GM21576 (cell line): ENCODE data around the gene KRTAP19-4.
"Not testable (repeated sequence)": the region's sequence is repeated elsewhere in the genome, so short reads cannot be mapped to it uniquely, and the experiment has no call there.

ENCODE experiments used
- ATAC-seq: cut with Tn5 transposase; IDR thresholded peaks from one replicate; pipeline ENCODE4 v1.9.1; 2021; ENCODE audit warnings: mild to moderate bottlenecking, moderate library complexity; ENCODE audit not compliant: unreplicated experiment

KRTAP19-4 gene

GRCh38 chr21:30497065-30497464 lies at the start of gene KRTAP19-4:
TSS of gene KRTAP19-4 (minus strand) at chr21:30497165. CDS start at chr21:30497110, 55 bp downstream.
- no peak for ATAC-seq

- no peak for ATAC-seq
Measured at GRCh38 chr21:30541764-30542163, 44.8 kb upstream of the KRTAP19-4 start, which contains the start of gene KRTAP19-6. TSS of gene KRTAP19-6 (minus strand) at chr21:30541864. CDS start at chr21:30541833, 31 bp downstream.

- ATAC-seq = no peak
Measured at GRCh38 chr21:30518876-30519275, 21.9 kb upstream of the KRTAP19-4 start.

GRCh38 chr21:30515681-30516080 lies 18.7 kb upstream of the KRTAP19-4 start:
- ATAC-seq = no peak

- not testable (repeated sequence) for ATAC-seq
Measured at GRCh38 chr21:30505621-30506205, 8.7 kb upstream of the KRTAP19-4 start.

- no peak for ATAC-seq
Measured at GRCh38 chr21:30502041-30502440, 5.1 kb upstream of the KRTAP19-4 start, which contains the start of gene KRTAP19-5. TSS of gene KRTAP19-5 (minus strand) at chr21:30502141. CDS start at chr21:30502090, 51 bp downstream.

- no peak for ATAC-seq
Measured at GRCh38 chr21:30491963-30492428, 5.0 kb downstream of the KRTAP19-4 start, which contains the start of gene KRTAP19-3. TSS of gene KRTAP19-3 (minus strand) at chr21:30492013. CDS start at chr21:30491957, 56 bp downstream.

GRCh38 chr21:30487336-30487735 lies 9.6 kb downstream of the KRTAP19-4 start, which contains the start of gene KRTAP19-2:
TSS of gene KRTAP19-2 (minus strand) at chr21:30487436. CDS start at chr21:30487348, 88 bp downstream.
- ATAC-seq = no peak

- no peak for ATAC-seq
Measured at GRCh38 chr21:30486180-30486579, 10.8 kb downstream of the KRTAP19-4 start.

- no peak for ATAC-seq
Measured at GRCh38 chr21:30482130-30482529, 14.8 kb downstream of the KRTAP19-4 start.

- ATAC-seq = no peak
Measured at GRCh38 chr21:30480145-30480544, 16.8 kb downstream of the KRTAP19-4 start, which contains the start of gene KRTAP19-1. TSS of gene KRTAP19-1 (minus strand) at chr21:30480367. CDS start at chr21:30480317, 50 bp downstream.

- no peak for ATAC-seq
Measured at GRCh38 chr21:30479259-30479658, 17.7 kb downstream of the KRTAP19-4 start.

GRCh38 chr21:30478004-30478403 lies 19.0 kb downstream of the KRTAP19-4 start:
- ATAC-seq = no peak

- no peak for ATAC-seq
Measured at GRCh38 chr21:30468900-30469714, 27.9 kb downstream of the KRTAP19-4 start.

GRCh38 chr21:30463713-30464112 lies 33.3 kb downstream of the KRTAP19-4 start:
- no peak for ATAC-seq

GRCh38 chr21:30448514-30448913 lies 48.5 kb downstream of the KRTAP19-4 start:
- ATAC-seq = no peak

GRCh38 chr21:30447056-30447455 lies 49.9 kb downstream of the KRTAP19-4 start:
- ATAC-seq = no peak
